KOPT-K1 (cell line): ENCODE measurements around the gene PPARG.

Experiments used
- H3K27ac ChIP-seq: fragments of 200-600 bp; sonication (generic); 2 replicates; pipeline ENCODE4 v1.5.1; 2016; ENCODE audit warnings: antibody characterized with exemption, mild to moderate bottlenecking, low read depth, low read length; ENCODE audit not compliant: poor library complexity, severe bottlenecking
- H3K36me3 ChIP-seq: fragments of 200-600 bp; sonication (generic); 2 replicates; pipeline ENCODE4 v1.5.1; 2017; ENCODE audit warnings: antibody characterized with exemption, mild to moderate bottlenecking, low read length, moderate library complexity; ENCODE audit not compliant: insufficient read depth
- H3K9me3 ChIP-seq: fragments of 200-600 bp; sonication (generic); 2 replicates; pipeline ENCODE4 v1.5.1; 2017; ENCODE audit warnings: antibody characterized with exemption, low read length, mild to moderate bottlenecking; ENCODE audit not compliant: insufficient read depth, poor library complexity, severe bottlenecking

The PPARG gene

GRCh38 chr3:12436514-12437220, 147.8 kb downstream of the PPARG start:
- no peaks in the 10 kb centered on the region for H3K36me3 ChIP-seq
- no peak overlapping the region for H3K27ac ChIP-seq

GRCh38 chr3:12437221-12437605, 148.3 kb downstream of the PPARG start:
- Histone ChIP-seq H3K27ac (no peak overlapping the region), H3K9me3 (no peaks in the 10 kb centered on the region), H3K36me3 (no peaks in the 10 kb centered on the region)

More at GRCh38 chr3:12436514-12437220, 147.8 kb downstream of the PPARG start:
- H3K9me3 ChIP-seq, result no peaks in the 10 kb centered on the region

- Histone ChIP-seq H3K27ac (no peak overlapping the region), H3K9me3 (no peaks in the 10 kb centered on the region), H3K36me3 (no peaks in the 10 kb centered on the region)
Observed at GRCh38 chr3:12437861-12438260, 149.0 kb downstream of the PPARG start.

GRCh38 chr3:12438318-12438717, 149.4 kb downstream of the PPARG start:
- H3K9me3 ChIP-seq, result no peaks in the 10 kb centered on the region
- H3K36me3 ChIP-seq, result no peaks in the 10 kb centered on the region
- H3K27ac ChIP-seq, result no peak overlapping the region

GRCh38 chr3:12439161-12439940, 150.5 kb downstream of the PPARG start:
- Histone ChIP-seq H3K27ac (no peak overlapping the region), H3K36me3 (no peaks in the 10 kb centered on the region)

GRCh38 chr3:12440927-12441714, 152.3 kb downstream of the PPARG start:
- Histone ChIP-seq H3K27ac (no peak overlapping the region), H3K36me3 (no peaks in the 10 kb centered on the region), H3K9me3 (no peaks in the 10 kb centered on the region)

More at GRCh38 chr3:12439161-12439940, 150.5 kb downstream of the PPARG start:
- no peaks in the 10 kb centered on the region for H3K9me3 ChIP-seq

GRCh38 chr3:12442654-12443501, 154.0 kb downstream of the PPARG start:
- no peak overlapping the region for H3K27ac ChIP-seq

GRCh38 chr3:12443781-12444522, 155.1 kb downstream of the PPARG start:
- H3K9me3 ChIP-seq, result no peaks in the 10 kb centered on the region
- H3K27ac ChIP-seq, result no peak overlapping the region
- H3K36me3 ChIP-seq, result no peaks in the 10 kb centered on the region

More at GRCh38 chr3:12442654-12443501, 154.0 kb downstream of the PPARG start:
- Histone ChIP-seq H3K9me3 (no peaks in the 10 kb centered on the region), H3K36me3 (no peaks in the 10 kb centered on the region)

- Histone ChIP-seq H3K36me3 (no peaks in the 10 kb centered on the region), H3K27ac (no peak overlapping the region), H3K9me3 (no peaks in the 10 kb centered on the region)
Observed at GRCh38 chr3:12444582-12445471, 156.0 kb downstream of the PPARG start.

GRCh38 chr3:12445523-12446240, 156.8 kb downstream of the PPARG start:
- no peak overlapping the region for H3K27ac ChIP-seq
- H3K9me3 ChIP-seq, result no peaks in the 10 kb centered on the region

GRCh38 chr3:12446298-12446697, 157.4 kb downstream of the PPARG start:
- no peak overlapping the region for H3K27ac ChIP-seq
- H3K36me3 ChIP-seq, result no peaks in the 10 kb centered on the region

More at GRCh38 chr3:12445523-12446240, 156.8 kb downstream of the PPARG start:
- H3K36me3 ChIP-seq, result no peaks in the 10 kb centered on the region

GRCh38 chr3:12447075-12447474, 158.2 kb downstream of the PPARG start:
- Histone ChIP-seq H3K27ac (no peak overlapping the region), H3K36me3 (no peaks in the 10 kb centered on the region), H3K9me3 (no peaks in the 10 kb centered on the region)

More at GRCh38 chr3:12446298-12446697, 157.4 kb downstream of the PPARG start:
- no peaks in the 10 kb centered on the region for H3K9me3 ChIP-seq
